HT1080 (cell line): Measurements from ENCODE around the gene KIF13A. TPM values are rescaled to one million over a fixed set of nuclear protein-coding genes. Genes with fewer than 3 reads are reported as not detected.
"Not testable (repeated sequence)": the region's sequence is repeated elsewhere in the genome, so short reads cannot be mapped to it uniquely, and the experiment has no call there.

Experiments
- DNase-seq: peaks from one replicate; pipeline ENCODE4 v3.0.0-alpha.2; 2015; ENCODE audit warnings: low read depth
- total RNA-seq: library from RNA; depleted of rRNA; stranded (reverse); fragments of >200 nt; shearing (Covaris generic); gene quantifications from 2 replicates; pipeline ENCODE4 v1.2.3, GENCODE V29; 2014

The KIF13A gene
- total RNA-seq, 1 experiment from 2014 or later, result 26.1 TPM

GRCh38 chr6:17904491-17905120 is 82.8 kb downstream of the KIF13A start:
- no peak for DNase-seq

GRCh38 chr6:17902974-17903373 is 84.5 kb downstream of the KIF13A start:
- no peak for DNase-seq

GRCh38 chr6:17901493-17901892 is 85.9 kb downstream of the KIF13A start:
- no peak for DNase-seq

GRCh38 chr6:17900011-17900410 is 87.4 kb downstream of the KIF13A start:
- DNase-seq, result no peak

- DNase-seq, result no peak
Observed at GRCh38 chr6:17899491-17899890, 87.9 kb downstream of the KIF13A start.

GRCh38 chr6:17897681-17898080 is 89.8 kb downstream of the KIF13A start:
- no peak for DNase-seq

- DNase-seq, result no peak
Observed at GRCh38 chr6:17894905-17895304, 92.5 kb downstream of the KIF13A start.

GRCh38 chr6:17894191-17894590 is 93.2 kb downstream of the KIF13A start:
- no peak for DNase-seq

- no peak for DNase-seq
Observed at GRCh38 chr6:17892097-17892686, 95.2 kb downstream of the KIF13A start.

GRCh38 chr6:17890309-17890708 is 97.1 kb downstream of the KIF13A start:
- no peak for DNase-seq

GRCh38 chr6:17889777-17890176 is 97.7 kb downstream of the KIF13A start:
- not testable (repeated sequence) for DNase-seq

GRCh38 chr6:17886891-17887290 is 100.5 kb downstream of the KIF13A start:
- no peak for DNase-seq

- DNase-seq, result no peak
Observed at GRCh38 chr6:17885889-17886576, 101.4 kb downstream of the KIF13A start.

- DNase-seq, result no peak
Observed at GRCh38 chr6:17884498-17885478, 102.6 kb downstream of the KIF13A start.

- DNase-seq, result no peak
Observed at GRCh38 chr6:17883665-17884497, 103.6 kb downstream of the KIF13A start.

GRCh38 chr6:17881085-17881858 is 106.2 kb downstream of the KIF13A start:
- DNase-seq, result no peak

- no peak for DNase-seq
Observed at GRCh38 chr6:17879184-17879583, 108.3 kb downstream of the KIF13A start.

- no peak for DNase-seq
Observed at GRCh38 chr6:17878734-17879133, 108.7 kb downstream of the KIF13A start.

GRCh38 chr6:17877895-17878440 is 109.5 kb downstream of the KIF13A start:
- DNase-seq, result no peak
